ENCODE results near the gene MED25. TPM values are rescaled to one million over a fixed set of nuclear protein-coding genes. Genes with fewer than 3 reads are reported as not detected.
A peak's percentile ranks its signal among the peaks of the same experiment; 100 is the strongest.

The MED25 gene
- total and polyA plus RNA-seq, 2 experiments from 2014 or later: 29.6 to 83.9 TPM

DNA sequence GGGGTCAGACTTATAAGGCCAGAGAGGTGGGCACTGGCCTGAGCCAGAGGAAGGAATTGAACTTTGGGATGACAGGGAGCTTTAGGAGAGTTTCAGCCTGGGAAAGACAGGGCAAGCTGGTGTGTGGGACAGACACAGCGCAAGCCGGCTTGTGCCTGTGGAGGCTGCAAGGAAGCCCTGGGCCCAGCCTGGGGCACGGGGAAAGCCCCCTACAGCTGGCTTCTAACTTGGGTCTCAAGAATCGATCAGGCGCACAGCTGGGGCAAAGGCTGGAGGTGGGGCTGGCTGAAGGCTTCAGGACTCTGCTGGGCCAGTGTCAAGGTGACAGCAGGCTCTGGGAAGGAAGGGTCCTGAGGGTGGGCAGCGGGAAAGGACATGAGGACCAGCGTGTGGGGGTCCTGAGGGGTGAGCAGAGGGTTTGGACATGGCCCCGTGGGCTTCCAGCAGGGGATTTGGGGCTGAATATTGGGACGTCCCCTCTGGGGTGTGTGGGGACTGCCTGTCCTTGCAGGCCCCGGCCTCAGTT, 35.8 kb downstream of the MED25 start:
- Histone ChIP-seq H3K79me2 (peaks cover 65% of the 10 kb centered on the region), H3K9me3 (ENCODE audit: low read depth) (no peaks in the 10 kb centered on the region), H3K4me1 (ENCODE audit: insufficient read depth) (peaks cover 12% of the 10 kb centered on the region), H3K4me3 (no peak overlapping the region), H3K9me2 (replicated peaks; ENCODE audit: insufficient read depth) (no peaks in the 10 kb centered on the region), H3K27me3 (no peaks in the 10 kb centered on the region), H3K27ac (no peak overlapping the region), H3K36me3 (replicated peaks; ENCODE audit: insufficient read depth, low read depth) (peaks cover 5% of the 10 kb centered on the region), H3K4me2 (peak overlapping the region; percentile 99), H4K20me1 (ENCODE audit: insufficient read depth, poor library complexity, severe bottlenecking) (peaks cover 62% of the 10 kb centered on the region), H2AFZ (no peak overlapping the region)
- 90% methylated on average over 9 of the region's 10 CpGs for WGBS (ENCODE audit: low lambda C conversion rate, missing lambda C conversion rate)
- TF ChIP-seq EZH2phosphoT487 (IDR thresholded peaks at IDR 0.05; ENCODE audit: low read depth, severe bottlenecking, unreplicated experiment) (no peak), EZH2 (IDR thresholded peaks at IDR 0.05; ENCODE audit: borderline replicate concordance) (no peak)
- TF ChIP-seq, protein P1, sequence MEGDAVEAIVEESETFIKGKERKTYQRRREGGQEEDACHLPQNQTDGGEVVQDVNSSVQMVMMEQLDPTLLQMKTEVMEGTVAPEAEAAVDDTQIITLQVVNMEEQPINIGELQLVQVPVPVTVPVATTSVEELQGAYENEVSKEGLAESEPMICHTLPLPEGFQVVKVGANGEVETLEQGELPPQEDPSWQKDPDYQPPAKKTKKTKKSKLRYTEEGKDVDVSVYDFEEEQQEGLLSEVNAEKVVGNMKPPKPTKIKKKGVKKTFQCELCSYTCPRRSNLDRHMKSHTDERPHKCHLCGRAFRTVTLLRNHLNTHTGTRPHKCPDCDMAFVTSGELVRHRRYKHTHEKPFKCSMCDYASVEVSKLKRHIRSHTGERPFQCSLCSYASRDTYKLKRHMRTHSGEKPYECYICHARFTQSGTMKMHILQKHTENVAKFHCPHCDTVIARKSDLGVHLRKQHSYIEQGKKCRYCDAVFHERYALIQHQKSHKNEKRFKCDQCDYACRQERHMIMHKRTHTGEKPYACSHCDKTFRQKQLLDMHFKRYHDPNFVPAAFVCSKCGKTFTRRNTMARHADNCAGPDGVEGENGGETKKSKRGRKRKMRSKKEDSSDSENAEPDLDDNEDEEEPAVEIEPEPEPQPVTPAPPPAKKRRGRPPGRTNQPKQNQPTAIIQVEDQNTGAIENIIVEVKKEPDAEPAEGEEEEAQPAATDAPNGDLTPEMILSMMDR (IDR thresholded peaks at IDR 0.05; ENCODE audit: poor library complexity): no peak
- no peak for DNase-seq (ENCODE audit: low spot score)

DNA sequence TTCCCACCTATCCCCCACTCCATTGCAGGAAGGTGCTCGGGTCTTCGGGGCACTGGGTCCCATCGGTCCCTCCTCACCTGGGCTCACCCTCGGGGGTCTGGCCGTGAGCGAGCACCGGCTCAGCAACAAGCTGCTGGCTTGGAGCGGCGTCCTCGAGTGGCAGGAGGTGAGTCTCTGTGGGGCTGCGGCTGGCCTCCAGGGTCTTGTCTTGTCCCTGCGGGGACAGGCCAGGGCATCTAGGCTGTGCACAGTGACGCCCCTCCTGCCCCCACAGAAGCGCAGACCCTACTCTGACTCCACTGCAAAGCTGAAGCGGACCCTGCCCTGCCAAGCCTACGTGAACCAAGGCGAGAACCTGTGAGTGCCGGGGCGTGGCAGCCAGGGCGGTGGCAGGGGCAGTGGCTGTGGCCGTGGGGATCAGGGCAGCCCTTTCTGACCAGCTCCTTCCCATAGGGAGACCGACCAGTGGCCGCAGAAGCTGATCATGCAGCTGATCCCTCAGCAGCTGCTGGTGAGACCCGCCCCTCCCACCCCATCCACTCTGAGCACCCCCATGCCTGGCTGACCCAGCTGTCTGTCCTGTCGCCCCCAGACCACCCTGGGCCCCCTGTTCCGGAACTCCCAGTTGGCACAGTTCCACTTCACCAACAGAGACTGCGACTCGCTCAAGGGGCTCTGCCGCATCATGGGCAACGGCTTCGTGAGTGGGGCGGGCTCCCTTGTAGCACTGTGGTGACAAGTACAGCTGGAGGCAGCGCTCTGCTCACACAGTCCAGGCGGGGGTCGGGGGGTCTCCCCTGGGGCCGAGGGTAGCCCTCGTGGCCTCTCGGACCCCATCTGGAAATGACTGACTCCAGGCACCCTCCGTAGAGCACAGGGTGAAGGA, 36.5 kb downstream of the MED25 start:
- H4K20me1 ChIP-seq (ENCODE audit: insufficient read depth, poor library complexity, severe bottlenecking): peaks cover 62% of the 10 kb centered on the region
- H3K27ac ChIP-seq: no peak overlapping the region
- no peaks in the 10 kb centered on the region for H3K27me3 ChIP-seq
- H3K36me3 ChIP-seq (replicated peaks; ENCODE audit: insufficient read depth, low read depth): peaks cover 5% of the 10 kb centered on the region
- H3K4me2 ChIP-seq: no peak overlapping the region
- TF ChIP-seq EZH2phosphoT487 (IDR thresholded peaks at IDR 0.05; ENCODE audit: low read depth, severe bottlenecking, unreplicated experiment) (no peak), EZH2 (IDR thresholded peaks at IDR 0.05; ENCODE audit: borderline replicate concordance) (no peak)
- TF ChIP-seq, protein P1 (IDR thresholded peaks at IDR 0.05; ENCODE audit: poor library complexity): no peak
- H3K9me2 ChIP-seq (replicated peaks; ENCODE audit: insufficient read depth): no peaks in the 10 kb centered on the region
- no peaks in the 10 kb centered on the region for H3K9me3 ChIP-seq (ENCODE audit: low read depth)
- 95% methylated on average over 34 of the region's 39 CpGs for WGBS (ENCODE audit: low lambda C conversion rate, missing lambda C conversion rate)
- H3K4me3 ChIP-seq: no peak overlapping the region
- H3K4me1 ChIP-seq (ENCODE audit: insufficient read depth): peaks cover 12% of the 10 kb centered on the region
- no peak overlapping the region for H2AFZ ChIP-seq
- DNase-seq (ENCODE audit: low spot score): no peak
- peaks cover 59% of the 10 kb centered on the region for H3K79me2 ChIP-seq

DNA sequence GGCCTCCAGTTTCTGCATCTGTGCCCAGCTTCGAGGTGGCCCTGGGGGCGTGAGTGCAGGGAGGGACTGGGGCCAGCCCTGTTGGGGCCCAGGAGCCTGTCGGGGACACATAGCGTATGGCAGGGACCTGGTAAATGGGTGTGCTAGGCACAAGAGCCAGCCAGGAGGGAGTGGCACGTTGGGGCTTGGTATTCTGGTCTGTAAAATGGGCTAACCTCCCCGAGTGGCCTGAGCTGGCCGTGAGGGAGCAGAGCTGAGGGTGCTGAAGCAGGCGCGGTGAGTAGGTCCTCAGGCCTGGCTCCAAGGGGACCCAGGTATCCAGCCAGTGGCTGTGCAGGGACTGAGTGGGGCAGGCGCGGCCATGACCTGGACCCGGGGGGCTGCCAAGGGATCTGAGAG, 37.2 kb downstream of the MED25 start:
- H4K20me1 ChIP-seq (ENCODE audit: insufficient read depth, poor library complexity, severe bottlenecking): peaks cover 62% of the 10 kb centered on the region
- 94% methylated on average over 12 of the region's 12 CpGs for WGBS (ENCODE audit: low lambda C conversion rate, missing lambda C conversion rate)
- H3K27ac ChIP-seq: no peak overlapping the region
- H3K4me1 ChIP-seq (ENCODE audit: insufficient read depth): peaks cover 12% of the 10 kb centered on the region
- H2AFZ ChIP-seq: no peak overlapping the region
- H3K36me3 ChIP-seq (replicated peaks; ENCODE audit: insufficient read depth, low read depth): peaks cover 5% of the 10 kb centered on the region
- H3K4me3 ChIP-seq: no peak overlapping the region
- peaks cover 52% of the 10 kb centered on the region for H3K79me2 ChIP-seq
- TF ChIP-seq EZH2phosphoT487 (IDR thresholded peaks at IDR 0.05; ENCODE audit: low read depth, severe bottlenecking, unreplicated experiment): no peak
- TF ChIP-seq, protein P1 (IDR thresholded peaks at IDR 0.05; ENCODE audit: poor library complexity): no peak
- TF ChIP-seq EZH2 (IDR thresholded peaks at IDR 0.05; ENCODE audit: borderline replicate concordance): no peak
- no peaks in the 10 kb centered on the region for H3K27me3 ChIP-seq
- H3K9me2 ChIP-seq (replicated peaks; ENCODE audit: insufficient read depth): no peaks in the 10 kb centered on the region
- H3K4me2 ChIP-seq: no peak overlapping the region
- H3K9me3 ChIP-seq (ENCODE audit: low read depth): no peaks in the 10 kb centered on the region
- DNase-seq (ENCODE audit: low spot score): no peak

Measured in hepatocyte (in vitro differentiated cells).